B cell (primary cell): Measurements from ENCODE around the gene WWC2. TPM values are rescaled to one million over a fixed set of nuclear protein-coding genes. Genes with fewer than 3 reads are reported as not detected.

Experiments
- ATAC-seq: fragments of 200-7000 bp; cut with Tn5 transposase; one replicate; pipeline ENCODE4 v1.10.0; 2021; ENCODE audit warnings: low read depth, mild to moderate bottlenecking, moderate number of reproducible peaks, moderate library complexity
- CTCF ChIA-PET: fragments of 350-600 bp; sonication (Branson Sonifier 250); formaldehyde crosslinking; loops from one replicate; lab custom pipeline; 2021; ENCODE audit warnings: antibody characterized with exemption, inconsistent platforms; lab: Charles Lee
- POLR2A ChIA-PET: fragments of 350-600 bp; sonication (Branson Sonifier 250); formaldehyde crosslinking; loops from one replicate; lab custom pipeline; 2021; ENCODE audit warnings: antibody characterized with exemption; lab: Charles Lee
- DNase-seq: peaks from one replicate; pipeline ENCODE4 v3.0.0; 2013
- H2AFZ ChIP-seq: 2 replicates; pipeline ENCODE4 v1.6.1; 2012; ENCODE audit warnings: mild to moderate bottlenecking, low read depth, low read length; ENCODE audit not compliant: insufficient read depth, poor library complexity, severe bottlenecking
- H3K27ac ChIP-seq, 2 donors: 1 replicate in 1 of 2; 2 replicates in 1 of 2; pipeline ENCODE4 v1.5.1; 2012 to 2013; ENCODE audit warnings: low read length in 2 of 2, mild to moderate bottlenecking in 2 of 2, moderate library complexity in 1 of 2
- H3K27me3 ChIP-seq, 4 experiments: fragments of 200-600 bp in 1 of 4; sonication (generic) in 1 of 4; replicated peaks in 1 of 4; 1 replicate in 2 of 4; 2 replicates in 2 of 4; pipeline versions ENCODE4 v1.6.1 to v1.7.0; 2013 to 2016; ENCODE audit warnings: low read length in 3 of 4, mild to moderate bottlenecking in 2 of 4, mixed read lengths in 1 of 4, moderate library complexity in 1 of 4; ENCODE audit not compliant: insufficient read depth in 4 of 4, control insufficient read depth in 3 of 4; ENCODE audit errors: control extremely low read depth in 1 of 4
- H3K36me3 ChIP-seq, 2 experiments: replicated peaks in 1 of 2; 1 replicate in 1 of 2; 2 replicates in 1 of 2; pipeline versions ENCODE4 v1.6.1 to v1.7.1; 2013; ENCODE audit warnings: low read length in 1 of 2; ENCODE audit not compliant: insufficient read depth in 2 of 2, control insufficient read depth in 1 of 2; ENCODE audit errors: control extremely low read depth in 1 of 2, extremely low read depth in 1 of 2
- H3K4me1 ChIP-seq, 2 donors: fragments of 200-600 bp in 1 of 2; sonication (generic) in 1 of 2; 1 replicate in 1 of 2; 2 replicates in 1 of 2; pipeline versions ENCODE4 v1.5.1 to v1.6.1; 2013 to 2017; ENCODE audit warnings: low read length in 2 of 2; ENCODE audit not compliant: control insufficient read depth in 2 of 2, insufficient read depth in 2 of 2
- H3K4me2 ChIP-seq: replicated peaks from 2 replicates; pipeline ENCODE3; 2012; ENCODE audit warnings: mild to moderate bottlenecking, low read depth, low read length; ENCODE audit not compliant: poor library complexity, severe bottlenecking
- H3K4me3 ChIP-seq, 5 experiments: fragments of 200-600 bp in 1 of 5; sonication (generic) in 1 of 5; 1 replicate in 3 of 5; 2 replicates in 2 of 5; pipeline versions ENCODE4 v1.5.1 to v1.7.0; 2011 to 2016; ENCODE audit warnings: low read length in 4 of 5, mild to moderate bottlenecking in 4 of 5, low read depth in 2 of 5, control low read depth in 1 of 5, moderate library complexity in 1 of 5; ENCODE audit not compliant: insufficient read depth in 1 of 5; ENCODE audit errors: control extremely low read depth in 1 of 5, extremely low read depth in 1 of 5
- H3K79me2 ChIP-seq: fragments of 200-600 bp; sonication (generic); one replicate; pipeline ENCODE4 v1.6.0; 2016; ENCODE audit warnings: low read length; ENCODE audit not compliant: control insufficient read depth, insufficient read depth
- H3K9ac ChIP-seq: fragments of 200-600 bp; sonication (generic); 2 replicates; pipeline ENCODE4 v1.6.1; 2017; ENCODE audit warnings: mild to moderate bottlenecking, low read length, moderate library complexity
- H3K9me3 ChIP-seq, 3 donors: one replicate each; pipeline versions ENCODE4 v1.6.1 to v1.7.1; 2013; ENCODE audit warnings: low read length in 2 of 3; ENCODE audit not compliant: control insufficient read depth in 2 of 3, insufficient read depth in 1 of 3; ENCODE audit errors: control extremely low read depth in 1 of 3
- H4K20me1 ChIP-seq: 2 replicates; pipeline ENCODE4 v1.6.0; 2012; ENCODE audit warnings: mild to moderate bottlenecking, low read length; ENCODE audit not compliant: insufficient read depth, control insufficient read depth, poor library complexity, severe bottlenecking
- H3K27ac Mint-ChIP-seq: one replicate; pipeline ENCODE4 v1.8.0; 2021; ENCODE audit warnings: mixed read lengths
- H3K27me3 Mint-ChIP-seq: one replicate; pipeline ENCODE4 v1.8.0; 2021; ENCODE audit warnings: mixed read lengths
- H3K4me1 Mint-ChIP-seq: one replicate; pipeline ENCODE4 v1.8.0; 2021; ENCODE audit warnings: mixed read lengths
- H3K4me3 Mint-ChIP-seq: one replicate; pipeline ENCODE4 v1.8.0; 2021; ENCODE audit warnings: mixed read lengths
- H3K9me3 Mint-ChIP-seq: one replicate; pipeline ENCODE4 v1.8.0; 2022; ENCODE audit warnings: mixed read lengths; ENCODE audit not compliant: insufficient read depth
- CTCF ChIP-seq: fragments of 200-600 bp; IDR thresholded peaks from one replicate; pipeline ENCODE4 v1.8.0; 2022; ENCODE audit warnings: antibody characterized with exemption, mild to moderate bottlenecking
- EZH2 ChIP-seq: IDR thresholded peaks from 2 replicates; pipeline ENCODE4 v1.6.1; 2012; ENCODE audit warnings: borderline replicate concordance, low read depth, mild to moderate bottlenecking, moderate library complexity, low read length; ENCODE audit not compliant: insufficient read depth, poor library complexity, severe bottlenecking
- WGBS: methylation state at CpG from one replicate; pipeline ENCODE4 v1.1.5; 2013; ENCODE audit warnings: missing lambda C conversion rate; ENCODE audit not compliant: insufficient coverage; 5-methylcytosine and 5-hydroxymethylcytosine counted together
- intact Hi-C: fragments of 100-400 bp; cut with micrococcal nuclease; formaldehyde crosslinking; loops from one replicate; pipeline ENCODE4 v1.10.0; 2022
- polyA plus RNA-seq: library from polyadenylated mRNA; depleted of rRNA; stranded (reverse); fragments of >200 nt; gene quantifications from 2 replicates; pipeline ENCODE4 v1.2.3, GENCODE V29; 2012
- total RNA-seq, 2 donors: library from RNA; stranded (reverse); fragments of 120-200 nt in 1 of 2; gene quantifications; 1 replicate in 1 of 2; 2 replicates in 1 of 2; pipeline versions ENCODE4 v1.2.3 to v1.2.4, GENCODE V29; 2013 to 2022

Gene WWC2
- total and polyA plus RNA-seq, 2 donors (not counting 1 experiment from before 2014, with no cell fraction given): 0.07 to 0.32 TPM

- no peak for TF ChIP-seq CTCF
- TF ChIP-seq EZH2: no peak
- WGBS: 96% methylated on average over 4 of the region's 4 CpGs
- Histone ChIP-seq H3K4me1 (no peaks in the 10 kb centered on the region), H3K27me3 (peaks cover 0 to 2% (median 0%) of the 10 kb centered on the region in 4 experiments), H2AFZ (no peak overlapping the region), H3K9ac (no peak overlapping the region), H3K4me2 (no peak overlapping the region), H4K20me1 (no peaks in the 10 kb centered on the region), H3K36me3 (no peaks in the 10 kb centered on the region), H3K4me3 (no peak overlapping the region), H3K79me2 (no peaks in the 10 kb centered on the region), H3K27ac (no peak overlapping the region), H3K9me3 (no peaks in the 10 kb centered on the region)
- Mint-ChIP-seq H3K27me3 (peaks cover 3% of the 10 kb centered on the region), H3K4me3 (no peak overlapping the region), H3K27ac (no peak overlapping the region), H3K9me3 (no peaks in the 10 kb centered on the region), H3K4me1 (no peaks in the 10 kb centered on the region)
- ChIA-PET POLR2A (no interaction called here), CTCF (no interaction called here)
- intact Hi-C loops: no loop called here
- DNase-seq: no peak
- no peak for ATAC-seq
These were observed 101.4 kb downstream of the WWC2 start for GRCh38 chr4:183200453-183200852.

- ChIA-PET POLR2A (no interaction called here), CTCF (no interaction called here)
- Mint-ChIP-seq H3K9me3 (no peaks in the 10 kb centered on the region), H3K4me1 (no peaks in the 10 kb centered on the region), H3K27ac (no peak overlapping the region), H3K4me3 (no peak overlapping the region), H3K27me3 (peaks cover 3% of the 10 kb centered on the region)
- H3K4me2 ChIP-seq: no peak overlapping the region
- no peak overlapping the region for H3K27ac ChIP-seq
- no peak overlapping the region for H3K4me3 ChIP-seq
- H3K79me2 ChIP-seq: no peaks in the 10 kb centered on the region
- H3K27me3 ChIP-seq: peaks cover 0 to 2% (median 0%) of the 10 kb centered on the region in 4 experiments
- no peak for ATAC-seq
- H3K9me3 ChIP-seq: no peaks in the 10 kb centered on the region
- intact Hi-C loops: no loop called here
- TF ChIP-seq CTCF (no peak), EZH2 (no peak)
- no peaks in the 10 kb centered on the region for H3K36me3 ChIP-seq
- 80% methylated on average over 2 of the region's 4 CpGs for WGBS
- no peaks in the 10 kb centered on the region for H4K20me1 ChIP-seq
- H2AFZ ChIP-seq: no peak overlapping the region
- H3K9ac ChIP-seq: no peak overlapping the region
- H3K4me1 ChIP-seq: no peaks in the 10 kb centered on the region
- DNase-seq: no peak
These were observed 102.3 kb downstream of the WWC2 start for GRCh38 chr4:183201331-183201730.
